Occipital lobe (tissue), 3 donors: ENCODE data around the gene TOMM34. TPM values are rescaled to one million over a fixed set of nuclear protein-coding genes. Genes with fewer than 3 reads are reported as not detected.

Experiments
- DNase-seq: peaks from one replicate; lab custom pipeline; 2025; lab: John Stamatoyannopoulos, UW
- small RNA-seq: library from RNA; depleted of rRNA; stranded (forward); fragments of <200 nt; gene quantifications from one replicate; pipeline ENCODE3, GENCODE V24; 2014
- total RNA-seq: library from RNA; depleted of rRNA; stranded (reverse); fragments of >200 nt; gene quantifications from one replicate; pipeline ENCODE4 v1.2.3, GENCODE V29; 2014

The TOMM34 gene
- total RNA-seq, 1 donor from 2014 or later: 5.0 TPM

GRCh38 chr20:44894959-44895358 is 65.2 kb downstream of the TOMM34 start:
- no peak for DNase-seq

Small RNA genes within 50 kb of the gene (small RNA-seq; reads per million reads assigned to genes)
- gene RF00019: not detected

Other genes starting within 250 kb of the TOMM34 start
- not detected for gene CCN5, start 245.0 kb downstream of the TOMM34 start, total RNA-seq
- not detected for gene KCNK15, start 214.5 kb downstream of the TOMM34 start, total RNA-seq
- 77.5 TPM for gene RIMS4, start 149.9 kb downstream of the TOMM34 start, total RNA-seq
- 121 TPM for gene YWHAB, start 74.7 kb downstream of the TOMM34 start, total RNA-seq
- gene PABPC1L, start 50.3 kb downstream of the TOMM34 start, total RNA-seq: 4.4 TPM
- gene STK4, start 6.1 kb upstream of the TOMM34 start, total RNA-seq: 56.6 TPM
- gene KCNS1, start 140.7 kb upstream of the TOMM34 start, total RNA-seq: 2.7 TPM
- not detected for gene WFDC5, start 154.8 kb upstream of the TOMM34 start, total RNA-seq
- not detected for gene WFDC12, start 164.1 kb upstream of the TOMM34 start, total RNA-seq
- not detected for gene PI3, start 214.5 kb upstream of the TOMM34 start, total RNA-seq
- gene SEMG1, start 246.6 kb upstream of the TOMM34 start, total RNA-seq: not detected